GM18870 (cell line): ENCODE measurements around the gene COL4A6.

Experiments
- ATAC-seq: cut with Tn5 transposase; IDR thresholded peaks from one replicate; pipeline ENCODE4 v1.9.1; 2021; ENCODE audit warnings: moderate library complexity; ENCODE audit not compliant: unreplicated experiment

The COL4A6 gene

GRCh38 chrX:108219949-108220601 is 218.1 kb downstream of the COL4A6 start:
- no peak for ATAC-seq

- no peak for ATAC-seq
These were observed 220.3 kb downstream of the COL4A6 start for GRCh38 chrX:108217876-108218275.

- no peak for ATAC-seq
These were observed 221.2 kb downstream of the COL4A6 start for GRCh38 chrX:108216919-108217571.

- no peak for ATAC-seq
These were observed 221.8 kb downstream of the COL4A6 start for GRCh38 chrX:108216405-108216804.

- ATAC-seq = no peak
These were observed 226.9 kb downstream of the COL4A6 start for GRCh38 chrX:108211301-108211700.

- no peak for ATAC-seq
These were observed 229.1 kb downstream of the COL4A6 start for GRCh38 chrX:108209006-108209554.

GRCh38 chrX:108203540-108203939 is 234.7 kb downstream of the COL4A6 start:
- ATAC-seq = no peak

GRCh38 chrX:108199691-108200090 is 238.5 kb downstream of the COL4A6 start:
- no peak for ATAC-seq

GRCh38 chrX:108199041-108199440 is 239.2 kb downstream of the COL4A6 start:
- ATAC-seq = no peak

GRCh38 chrX:108198420-108198819 is 239.8 kb downstream of the COL4A6 start:
- no peak for ATAC-seq

- ATAC-seq = no peak
These were observed 251.4 kb downstream of the COL4A6 start for GRCh38 chrX:108186811-108187210.

- ATAC-seq = no peak
These were observed 260.1 kb downstream of the COL4A6 start for GRCh38 chrX:108178143-108178498.

- no peak for ATAC-seq
These were observed 260.7 kb downstream of the COL4A6 start for GRCh38 chrX:108177351-108178142.

GRCh38 chrX:108173874-108174273 is 264.3 kb downstream of the COL4A6 start:
- ATAC-seq = no peak

- ATAC-seq = no peak
These were observed 266.6 kb downstream of the COL4A6 start for GRCh38 chrX:108171671-108172070.

GRCh38 chrX:108169768-108170167 is 268.5 kb downstream of the COL4A6 start:
- ATAC-seq = no peak

GRCh38 chrX:108168961-108169740 is 269.1 kb downstream of the COL4A6 start:
- no peak for ATAC-seq

GRCh38 chrX:108167211-108167872 is 270.9 kb downstream of the COL4A6 start:
- no peak for ATAC-seq

- ATAC-seq = no peak
These were observed 272.7 kb downstream of the COL4A6 start for GRCh38 chrX:108165383-108166111.
